HG03280 (cell line): ENCODE data around the gene CYP39A1.
"Not testable (repeated sequence)": the region's sequence is repeated elsewhere in the genome, so short reads cannot be mapped to it uniquely, and the experiment has no call there.

Experiments
- ATAC-seq: cut with Tn5 transposase; IDR thresholded peaks from one replicate; pipeline ENCODE4 v1.9.1; 2021; ENCODE audit warnings: mild to moderate bottlenecking, moderate library complexity; ENCODE audit not compliant: unreplicated experiment

CYP39A1 gene

DNA sequence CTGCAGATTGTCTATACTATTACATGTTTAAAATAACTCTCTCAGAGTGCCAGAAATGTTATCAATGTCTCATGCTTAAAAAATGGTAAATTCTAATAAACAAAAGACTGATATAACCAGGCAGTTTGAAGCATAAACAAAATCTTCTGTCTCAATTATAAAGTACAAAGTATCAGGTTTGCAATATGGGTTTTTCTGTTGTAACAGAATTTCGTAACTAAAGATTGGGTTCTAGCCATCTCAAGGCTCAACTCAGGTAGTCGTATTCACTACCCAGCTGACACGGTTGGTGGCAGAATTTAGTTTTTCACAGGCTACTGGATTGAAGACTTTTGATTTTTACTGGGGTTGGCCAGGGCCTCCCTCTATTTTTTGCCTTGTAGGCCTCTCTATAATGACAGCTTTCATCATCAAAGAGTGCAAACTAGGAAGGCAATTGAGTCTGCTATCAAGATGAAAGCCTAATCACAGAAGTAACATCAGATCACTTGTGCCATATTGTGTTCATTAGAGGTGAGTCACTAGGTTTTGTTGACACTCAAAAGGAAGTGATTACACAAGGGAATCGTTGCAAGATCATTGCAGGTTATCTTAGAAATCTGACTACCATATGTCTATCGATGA, 3.6 kb downstream of the CYP39A1 start:
- ATAC-seq: no peak

DNA sequence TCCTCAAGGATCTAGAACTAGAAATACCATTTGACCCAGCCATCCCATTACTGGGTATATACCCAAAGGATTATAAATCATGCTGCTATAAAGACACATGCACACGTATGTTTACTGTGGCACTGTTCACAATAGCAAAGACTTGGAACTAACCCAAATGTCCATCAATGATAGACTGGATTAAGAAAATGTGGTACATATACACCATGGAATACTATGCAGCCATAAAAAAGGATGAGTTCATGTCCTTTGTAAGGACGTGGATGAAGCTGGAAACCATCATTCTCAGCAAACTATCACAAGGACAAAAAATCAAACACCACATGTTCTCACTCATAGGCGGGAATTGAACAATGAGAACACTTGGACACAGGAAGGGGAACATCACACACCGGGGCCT, 4.5 kb downstream of the CYP39A1 start:
- ATAC-seq: not testable (repeated sequence)

DNA sequence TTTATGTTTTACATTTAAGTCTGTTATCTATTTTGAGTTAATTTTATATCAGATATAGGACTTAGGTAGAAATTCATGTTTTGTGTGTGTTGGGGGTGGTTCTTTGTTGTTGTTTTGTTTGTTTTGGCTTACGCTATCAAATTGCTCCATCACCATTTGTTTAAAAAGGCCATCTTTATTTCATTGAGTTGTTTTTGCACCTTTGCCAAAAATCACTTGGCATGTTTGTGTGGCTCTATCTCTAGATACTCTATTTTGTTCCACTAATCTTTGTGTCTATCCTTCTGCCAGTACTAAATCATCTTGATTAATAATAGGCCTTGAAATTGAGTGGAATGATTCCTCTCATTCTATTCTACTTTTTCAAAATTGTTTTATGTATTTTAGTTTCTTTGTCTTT, 7.4 kb downstream of the CYP39A1 start:
- ATAC-seq: no peak

DNA sequence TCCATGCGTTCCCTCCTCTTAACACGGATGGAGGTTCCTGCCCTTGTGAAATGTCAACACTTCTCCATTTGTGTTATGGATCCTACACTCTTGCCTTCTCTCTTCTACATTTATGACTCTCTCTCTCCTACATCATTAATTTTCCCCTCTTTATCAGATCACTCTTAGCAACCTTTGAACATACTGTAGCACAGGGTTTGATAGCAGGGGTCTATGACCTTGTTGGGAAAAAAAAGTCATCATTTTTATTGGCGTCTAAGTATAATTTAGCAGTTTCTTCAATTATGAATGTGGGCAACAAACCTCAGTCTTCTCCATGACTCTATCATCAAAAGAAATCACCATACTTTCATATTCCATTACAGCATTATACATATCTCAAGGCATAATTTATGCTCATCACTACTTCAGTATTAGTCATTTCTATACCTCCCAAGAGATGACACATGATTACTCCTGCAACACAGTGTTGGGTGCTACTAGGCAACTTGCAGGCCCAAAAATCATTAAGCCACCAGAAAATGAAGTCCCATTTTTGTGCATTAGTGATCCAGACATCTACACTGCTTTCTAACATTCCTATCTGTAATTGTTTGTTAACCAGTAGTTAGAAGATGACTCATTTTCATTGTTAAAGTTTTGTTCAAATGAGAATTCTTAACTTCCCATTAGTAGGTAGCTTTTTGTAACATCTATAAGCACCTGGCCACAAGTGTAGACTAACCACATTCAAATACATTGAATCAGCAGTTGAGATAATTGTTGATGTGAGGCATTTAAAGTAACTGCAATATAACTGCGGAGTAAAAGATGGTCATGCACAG, 9.5 kb downstream of the CYP39A1 start:
- no peak for ATAC-seq

DNA sequence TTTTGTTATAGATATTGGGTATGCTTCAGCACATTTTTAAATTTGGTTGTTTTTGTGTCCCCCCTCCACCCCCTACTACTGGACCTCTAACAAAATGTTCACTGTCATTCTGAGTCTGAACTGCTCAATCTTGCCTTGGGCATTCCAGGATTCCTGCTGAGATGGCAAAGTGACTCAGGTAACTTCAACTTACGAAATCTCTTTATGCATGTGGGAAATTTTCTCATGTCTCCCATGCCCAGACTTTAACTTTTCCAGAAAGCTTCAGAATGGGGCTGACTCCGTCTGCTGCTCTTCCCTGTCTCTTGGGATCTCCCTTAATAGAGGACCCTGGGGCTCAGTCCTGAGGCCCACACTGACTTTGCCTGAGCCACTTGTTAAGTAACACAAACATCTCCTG, 14.0 kb downstream of the CYP39A1 start:
- ATAC-seq: no peak

DNA sequence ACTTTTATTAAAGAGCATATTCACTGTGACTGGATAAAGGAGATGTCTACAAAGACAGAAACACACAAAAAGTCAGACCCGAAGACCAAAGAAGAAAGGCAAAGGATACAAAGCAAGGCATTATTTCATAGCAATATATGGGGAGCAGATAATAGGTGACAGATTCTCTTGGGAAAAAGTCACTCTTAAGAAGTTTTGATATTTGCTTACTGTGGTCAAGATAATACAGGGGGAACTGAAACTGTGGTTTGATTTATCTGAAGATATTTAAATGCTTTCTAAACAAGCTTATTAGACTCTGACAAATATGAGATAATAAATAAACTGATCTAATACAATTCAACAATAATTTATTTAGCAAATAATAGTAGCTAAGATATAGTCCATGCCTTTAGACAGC, 14.7 kb downstream of the CYP39A1 start:
- ATAC-seq: no peak

DNA sequence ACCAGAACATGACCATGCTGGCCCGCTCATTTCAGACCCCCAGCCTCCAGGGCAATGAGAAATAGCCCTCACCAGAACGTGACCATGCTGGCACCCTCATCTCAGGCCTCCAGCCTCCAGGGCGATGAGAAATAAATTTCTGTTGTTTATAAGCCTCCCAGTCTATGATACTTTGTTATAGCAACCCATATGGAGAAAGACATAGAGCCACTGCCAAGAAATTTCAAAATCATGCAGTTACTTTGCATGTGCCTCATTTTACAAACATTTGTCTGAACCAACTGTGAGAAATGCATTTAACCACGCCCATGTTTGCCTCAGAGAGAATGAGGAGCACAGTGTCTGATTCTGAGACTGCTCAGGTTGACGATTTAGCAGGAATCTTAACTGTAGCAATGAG, 15.5 kb downstream of the CYP39A1 start:
- ATAC-seq: no peak

DNA sequence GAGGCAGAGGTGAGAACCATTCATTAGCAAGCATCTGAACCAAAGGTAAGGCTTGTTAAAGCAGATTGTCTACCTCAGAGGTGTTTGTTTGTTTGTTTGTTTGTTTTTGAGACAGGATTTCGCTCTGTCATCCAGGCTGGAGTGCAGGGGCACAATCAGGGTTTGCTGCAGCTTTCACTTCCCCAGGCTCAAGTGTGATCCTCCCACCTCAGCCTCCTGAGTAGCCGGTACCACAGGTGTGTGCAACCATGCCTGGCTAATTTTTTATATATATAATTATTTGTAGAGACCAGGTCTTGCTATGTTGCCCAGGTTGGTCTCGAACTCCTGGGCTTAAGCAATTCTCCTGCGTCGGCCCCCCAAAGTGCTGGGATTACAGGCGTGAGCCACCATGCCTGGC, 17.2 kb downstream of the CYP39A1 start:
- ATAC-seq: no peak

DNA sequence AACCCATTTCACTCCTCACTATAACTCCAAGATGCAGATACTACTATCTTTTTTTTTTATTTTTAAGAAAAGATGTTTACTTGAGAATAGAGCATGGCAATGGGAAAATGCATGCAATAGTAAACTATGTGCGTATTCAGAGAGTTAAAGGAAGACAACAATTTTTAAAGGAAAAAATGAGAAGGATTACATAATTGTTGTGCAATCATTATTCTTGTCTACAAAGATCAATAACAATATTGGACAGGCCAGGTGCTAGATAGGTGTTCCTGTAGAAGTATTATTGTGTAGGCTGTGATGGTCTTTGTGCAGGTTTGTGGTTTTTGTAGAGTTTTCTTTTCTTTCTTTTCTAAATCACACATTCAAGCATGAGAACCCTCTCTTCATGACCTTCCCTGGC, 20.6 kb downstream of the CYP39A1 start:
- no peak for ATAC-seq

DNA sequence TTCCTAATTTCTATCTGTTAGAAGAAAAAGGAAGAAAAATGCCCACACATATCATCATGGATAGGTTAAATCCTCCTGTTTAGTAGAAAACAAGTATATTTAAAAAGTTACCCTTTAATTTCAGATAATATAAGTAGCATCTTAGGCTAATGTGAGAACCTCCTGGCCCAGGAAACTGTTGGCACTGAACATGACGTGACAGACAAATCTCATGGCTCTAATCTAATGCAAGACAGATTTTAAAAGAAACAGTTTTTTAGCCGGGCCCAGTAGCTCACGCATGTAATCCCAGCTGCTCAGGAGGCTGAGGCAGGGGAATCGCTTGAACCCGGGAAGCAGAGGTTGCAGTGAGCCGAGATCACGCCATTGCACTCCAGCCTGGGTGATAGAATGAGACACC, 22.9 kb downstream of the CYP39A1 start:
- no peak for ATAC-seq

DNA sequence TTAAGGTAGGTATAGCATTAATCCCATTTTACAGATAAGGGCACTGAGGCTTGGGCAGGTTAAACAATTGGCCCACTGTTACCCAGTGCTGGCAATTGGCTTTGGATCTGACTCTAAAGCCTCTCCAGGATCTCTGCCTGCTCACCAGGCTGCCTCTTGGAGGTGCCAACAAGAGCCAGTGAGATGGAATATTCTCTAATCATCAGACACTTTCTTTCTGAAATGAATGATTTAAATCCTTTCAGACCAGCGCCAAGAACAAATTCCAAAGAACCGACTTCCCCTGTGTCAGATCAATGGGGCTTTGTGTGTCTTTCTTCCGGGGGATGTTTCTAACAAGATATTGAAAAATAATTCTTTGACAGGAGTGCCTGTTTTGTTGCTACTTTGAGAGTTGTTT, 23.6 kb downstream of the CYP39A1 start:
- no peak for ATAC-seq

DNA sequence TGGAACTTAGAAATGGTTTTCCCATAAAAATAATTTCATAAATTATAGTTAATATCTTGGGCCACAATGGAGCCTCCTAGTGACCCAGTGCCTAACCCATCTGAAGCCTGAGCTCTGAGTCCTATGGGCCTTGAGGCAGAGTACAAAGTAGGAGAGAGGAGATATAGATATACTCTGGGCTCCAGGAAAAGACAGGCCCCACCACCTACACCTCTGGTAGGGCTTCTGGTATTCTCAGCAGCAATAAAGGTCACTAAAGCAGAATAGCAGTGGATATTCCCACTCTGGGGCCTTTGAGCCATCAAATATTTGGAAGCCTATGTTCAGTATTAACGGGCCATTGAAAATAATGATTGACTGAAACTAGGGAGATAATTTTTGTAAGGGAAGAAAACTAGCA, 24.1 kb downstream of the CYP39A1 start:
- ATAC-seq: no peak

DNA sequence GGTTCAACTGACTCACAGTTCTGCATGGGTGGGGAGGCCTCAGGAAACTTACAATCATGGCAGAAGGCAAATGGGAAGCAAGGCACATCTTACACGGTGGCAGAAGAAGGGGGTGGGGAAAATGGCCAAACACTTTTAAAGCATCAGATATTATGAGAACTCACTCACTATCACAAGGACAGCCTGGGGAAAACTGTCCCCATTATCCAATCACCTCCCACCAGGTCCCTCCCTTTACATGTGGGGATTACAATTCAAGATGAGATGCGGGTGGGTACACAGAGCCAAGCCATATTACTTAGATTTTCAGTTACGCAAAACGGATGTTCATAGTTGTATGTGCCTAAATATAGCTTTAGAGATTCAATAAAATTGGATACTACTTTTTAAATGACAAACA, 25.6 kb downstream of the CYP39A1 start:
- ATAC-seq: no peak

DNA sequence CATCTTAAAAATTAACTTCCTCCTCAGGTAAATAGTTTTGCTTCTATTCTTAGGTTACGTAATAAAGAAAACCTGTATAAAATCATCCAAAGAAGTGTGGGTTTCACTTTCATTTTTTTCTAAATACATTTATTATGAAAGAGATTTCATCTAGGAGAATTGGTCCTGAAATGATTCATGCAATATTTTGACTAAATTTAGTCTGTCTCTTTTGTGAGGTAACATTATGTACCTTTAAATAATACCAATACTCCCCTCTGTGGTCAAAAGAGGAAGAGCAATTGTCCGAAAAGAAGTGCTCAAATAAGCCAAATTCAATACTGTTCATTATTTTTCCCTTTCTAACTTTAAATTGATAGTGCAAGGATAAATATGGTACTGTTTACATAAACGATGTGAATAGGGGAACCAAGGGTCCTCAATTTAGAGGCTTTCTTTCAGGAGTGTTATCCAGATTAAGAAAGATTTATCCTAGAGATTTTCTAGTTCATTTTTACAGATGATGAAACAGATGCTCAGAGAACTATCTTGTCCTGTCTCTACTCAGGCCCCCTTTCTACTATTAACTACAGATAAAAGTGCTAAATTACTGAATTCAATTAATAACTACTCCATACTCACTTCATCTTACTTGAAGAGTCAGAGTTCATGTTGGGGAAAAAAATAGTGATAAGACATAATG, 26.2 kb downstream of the CYP39A1 start:
- ATAC-seq: no peak

DNA sequence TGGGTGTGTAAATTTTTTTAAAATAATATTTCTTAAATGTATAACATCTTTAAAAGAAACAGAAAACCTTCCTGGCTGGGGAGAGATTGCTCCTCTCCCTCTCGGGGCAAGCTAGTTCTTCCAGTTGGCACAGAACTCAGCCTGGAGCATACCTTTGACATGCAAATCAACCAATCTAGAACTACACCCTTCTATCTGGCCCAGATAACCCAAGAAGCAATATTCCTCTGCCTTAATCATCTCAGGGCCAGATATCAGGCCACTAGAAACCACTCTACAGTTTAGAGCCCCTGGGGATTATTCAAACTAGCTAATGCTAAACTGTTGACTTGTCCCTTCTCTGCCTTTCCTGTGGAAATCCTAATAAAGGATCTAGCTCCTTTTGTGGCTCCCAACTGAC, 33.9 kb downstream of the CYP39A1 start:
- no peak for ATAC-seq

DNA sequence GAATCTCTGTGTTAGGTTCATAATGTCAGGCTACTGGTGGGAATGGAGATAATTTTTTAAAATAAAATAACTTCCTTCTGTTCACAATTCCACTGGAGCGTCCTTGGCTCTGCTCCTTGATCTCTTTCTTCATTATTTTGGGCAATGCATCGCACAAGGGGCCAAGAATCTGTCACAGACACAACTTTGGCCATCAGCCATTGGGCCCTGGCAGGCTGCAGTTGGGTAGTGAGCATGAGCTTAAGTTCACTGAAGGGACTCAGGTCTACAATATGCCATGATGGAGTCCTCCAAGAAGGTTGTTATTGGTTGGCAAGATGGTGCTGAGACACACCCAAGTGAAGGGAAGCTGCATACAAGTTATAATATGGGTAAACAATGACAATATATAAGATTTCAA, 40.0 kb downstream of the CYP39A1 start:
- no peak for ATAC-seq

DNA sequence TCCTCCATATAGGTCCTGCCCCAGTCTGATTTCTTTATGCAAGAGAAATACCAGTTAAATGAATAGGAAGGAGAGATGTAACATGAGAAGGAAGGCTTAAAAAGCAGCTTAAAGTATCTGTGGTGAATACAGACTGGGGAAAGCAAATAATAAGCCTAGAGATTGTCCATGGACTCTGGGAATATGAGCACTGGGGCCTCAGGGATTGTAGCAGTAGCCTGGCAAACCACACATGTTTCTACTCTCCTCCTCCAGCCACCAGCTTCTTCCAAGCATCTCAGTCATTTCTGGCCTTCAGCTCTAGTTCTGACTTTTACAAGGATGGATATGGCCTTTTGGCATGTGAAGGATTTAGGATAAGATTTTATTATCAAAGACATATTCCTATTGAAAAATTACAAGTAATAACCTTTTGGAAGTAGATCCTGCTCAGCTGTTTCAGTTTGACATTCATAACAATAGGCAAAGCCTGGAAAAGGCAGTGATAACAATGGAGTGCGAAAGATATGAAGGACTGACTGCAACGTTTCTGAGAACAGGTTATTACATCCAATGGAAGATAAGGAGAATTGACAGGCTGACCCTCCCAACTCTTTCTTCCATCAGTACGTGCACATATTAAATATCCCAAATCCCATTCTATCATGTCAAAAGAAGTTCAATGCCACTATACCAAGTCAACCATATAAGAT, 41.6 kb downstream of the CYP39A1 start:
- no peak for ATAC-seq

DNA sequence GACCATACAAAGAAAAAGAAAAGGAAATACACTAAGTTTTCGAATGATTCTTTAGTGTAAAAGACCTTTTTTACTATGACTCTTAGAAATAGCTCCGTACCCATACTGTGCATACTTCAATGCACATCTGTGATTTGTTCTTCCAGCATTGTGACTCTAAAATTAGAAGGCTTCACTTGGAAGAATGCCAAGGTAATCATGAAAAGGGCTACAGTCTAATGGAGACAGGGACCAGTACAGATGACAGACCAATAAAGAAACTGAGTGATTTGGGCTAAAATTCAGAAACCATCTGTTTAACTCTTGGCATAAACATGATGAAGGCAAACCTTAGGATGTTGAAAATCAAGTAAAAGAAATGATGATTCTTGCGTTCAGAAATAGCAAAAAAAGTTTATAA, 46.3 kb downstream of the CYP39A1 start:
- no peak for ATAC-seq

DNA sequence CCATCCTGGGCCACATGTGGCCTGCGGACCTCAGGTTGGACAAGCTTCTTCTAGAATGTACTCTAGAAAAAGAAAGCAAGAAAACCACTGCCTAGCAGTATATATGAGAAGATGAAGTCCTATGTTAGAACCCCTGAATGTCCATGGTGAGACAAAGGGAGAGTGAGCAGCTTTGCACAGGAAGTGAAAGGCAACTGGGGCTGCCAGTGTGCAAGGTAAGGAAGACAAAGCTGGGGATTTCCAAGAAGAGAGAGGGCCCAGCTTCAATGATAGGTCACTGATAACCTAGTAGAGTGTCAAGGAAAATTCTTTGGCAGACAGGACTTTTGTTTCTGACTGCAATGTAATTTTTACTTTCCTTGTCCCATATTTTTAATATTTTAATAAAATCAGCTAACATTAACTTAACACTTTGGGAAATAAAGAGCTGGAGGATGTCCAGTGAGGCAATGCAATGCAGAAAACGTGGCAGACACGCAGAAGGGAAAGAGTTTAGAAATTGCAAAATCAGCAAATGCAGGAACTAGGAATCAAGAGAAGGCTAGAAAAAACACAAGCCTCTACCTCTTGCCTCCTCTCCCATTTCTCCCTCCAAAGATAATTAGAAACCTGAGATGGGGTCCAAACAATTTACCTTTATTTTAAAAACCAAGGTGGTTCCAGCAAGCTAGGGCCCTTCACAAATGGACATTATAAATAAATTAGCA, 47.4 kb downstream of the CYP39A1 start:
- no peak for ATAC-seq

DNA sequence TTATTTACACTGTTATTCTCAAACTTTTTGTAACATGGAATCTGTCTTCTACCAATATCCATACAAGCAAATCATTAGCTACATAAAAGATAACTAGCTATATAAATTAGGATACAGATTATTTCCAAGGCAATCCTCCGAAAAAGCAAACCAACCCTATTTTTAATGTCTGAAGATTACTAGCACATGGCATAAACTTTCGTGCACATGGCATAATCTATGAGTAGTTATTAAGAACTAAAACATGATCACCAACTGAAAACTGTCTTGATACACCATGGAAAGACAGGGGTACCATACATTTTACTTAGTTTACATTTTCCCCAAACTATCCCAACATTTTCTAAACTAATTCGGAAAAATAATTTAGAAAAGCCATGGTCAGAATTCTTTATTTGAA, 54.4 kb downstream of the CYP39A1 start:
- ATAC-seq: no peak

DNA sequence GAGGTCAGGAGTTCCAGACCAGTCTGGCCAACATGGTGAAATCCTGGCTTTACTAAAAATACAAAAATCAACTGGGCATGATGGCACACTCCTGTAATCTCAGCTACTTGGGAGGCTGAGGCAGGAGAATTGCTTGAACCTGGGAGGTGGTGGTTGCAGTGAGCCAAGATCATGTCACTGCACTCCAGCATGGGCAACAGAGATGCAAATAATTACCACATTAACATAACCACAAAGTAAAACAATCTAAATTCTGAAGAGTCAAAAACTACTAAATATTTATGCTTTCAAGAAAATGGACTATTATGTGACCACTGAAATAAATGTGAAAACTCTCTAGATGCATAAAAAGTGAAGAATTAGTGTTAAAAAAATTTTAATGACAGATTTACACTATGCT, 59.9 kb downstream of the CYP39A1 start:
- no peak for ATAC-seq
